ENCODE data around the gene HCST. TPM values are rescaled to one million over a fixed set of nuclear protein-coding genes. Genes with fewer than 3 reads are reported as not detected.
"Not testable (repeated sequence)": the region's sequence is repeated elsewhere in the genome, so short reads cannot be mapped to it uniquely, and the experiment has no call there.

HCST gene
- total RNA-seq, 1 donor from 2014 or later: 2.3 TPM

- peaks cover 51% of the 10 kb centered on the region for H3K36me3 ChIP-seq
- no peak for DNase-seq
- intact Hi-C loops (cut with micrococcal nuclease): loop anchor here (10.0 kb wide), 1 partner anchor 46 kb away; the partner anchor contains the start of gene LRFN3
- H3K27ac ChIP-seq (replicated peaks): no peak overlapping the region
- no peaks in the 10 kb centered on the region for H3K9me3 ChIP-seq (replicated peaks)
- no peak for TF ChIP-seq CTCF (IDR thresholded peaks at IDR 0.05; ENCODE audit: borderline replicate concordance)
- no peak overlapping the region for H3K4me3 ChIP-seq
- H3K27me3 ChIP-seq (ENCODE audit: low read depth): no peaks in the 10 kb centered on the region
- H3K4me1 ChIP-seq: no peaks in the 10 kb centered on the region
These were observed 13.9 kb upstream of the HCST start for GRCh38 chr19:35888398-35888797.

GRCh38 chr19:35889370-35890112 is 12.8 kb upstream of the HCST start:
- H3K9me3 ChIP-seq (replicated peaks): no peaks in the 10 kb centered on the region
- H3K4me1 ChIP-seq: no peaks in the 10 kb centered on the region
- TF ChIP-seq CTCF (IDR thresholded peaks at IDR 0.05; ENCODE audit: borderline replicate concordance): no peak
- no peaks in the 10 kb centered on the region for H3K27me3 ChIP-seq (ENCODE audit: low read depth)
- intact Hi-C loops (cut with micrococcal nuclease): loop anchor here (10.0 kb wide), 1 partner anchor 45 kb away; the partner anchor contains the start of gene LRFN3
- H3K36me3 ChIP-seq: peaks cover 62% of the 10 kb centered on the region
- no peak overlapping the region for H3K27ac ChIP-seq (replicated peaks)
- DNase-seq: no peak
- no peak overlapping the region for H3K4me3 ChIP-seq

- no peaks in the 10 kb centered on the region for H3K9me3 ChIP-seq (replicated peaks)
- intact Hi-C loops (cut with micrococcal nuclease): no loop called here
- no peaks in the 10 kb centered on the region for H3K4me1 ChIP-seq
- DNase-seq: no peak
- TF ChIP-seq CTCF (IDR thresholded peaks at IDR 0.05; ENCODE audit: borderline replicate concordance): no peak
- peaks cover 69% of the 10 kb centered on the region for H3K36me3 ChIP-seq
- no peak overlapping the region for H3K4me3 ChIP-seq
- H3K27ac ChIP-seq (replicated peaks): no peak overlapping the region
- H3K27me3 ChIP-seq (ENCODE audit: low read depth): no peaks in the 10 kb centered on the region
These were observed 12.1 kb upstream of the HCST start for GRCh38 chr19:35890113-35890650.

- H3K27ac ChIP-seq (replicated peaks); DNase-seq; intact Hi-C loops (cut with micrococcal nuclease): not testable (repeated sequence)
These were observed 10.5 kb upstream of the HCST start for GRCh38 chr19:35891819-35892218.

DNA sequence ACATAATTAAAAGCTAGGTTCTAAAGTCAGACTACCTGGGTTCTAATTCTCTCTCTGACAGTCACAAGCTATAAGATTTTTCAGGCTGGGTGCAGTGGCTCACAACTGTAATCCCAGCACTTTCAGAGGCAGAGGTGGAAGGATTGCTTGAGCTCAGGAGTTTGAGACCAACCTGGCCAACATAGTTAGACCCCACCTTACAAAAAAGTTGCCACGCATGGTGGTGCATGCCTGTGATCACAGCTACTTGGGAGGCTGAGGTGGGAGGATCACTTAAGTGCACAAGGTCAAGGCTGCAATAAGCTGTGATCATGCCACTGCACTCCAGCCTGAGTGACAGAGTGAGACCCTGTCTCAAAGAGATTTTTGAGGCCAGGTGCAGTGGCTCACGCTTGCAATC is 8.0 kb upstream of the HCST start:
- DNase-seq: no peak
- Histone ChIP-seq H3K9me3 (replicated peaks) (no peaks in the 10 kb centered on the region), H3K4me3 (no peak overlapping the region), H3K27ac (replicated peaks) (no peak overlapping the region), H3K27me3 (ENCODE audit: low read depth) (no peaks in the 10 kb centered on the region), H3K4me1 (peaks cover 19% of the 10 kb centered on the region), H3K36me3 (peaks cover 65% of the 10 kb centered on the region)
- intact Hi-C loops (cut with micrococcal nuclease): no loop called here
- TF ChIP-seq CTCF (IDR thresholded peaks at IDR 0.05; ENCODE audit: borderline replicate concordance): no peak

More at GRCh38 chr19:35891819-35892218, 10.5 kb upstream of the HCST start:
- not testable (repeated sequence) for H3K27me3 ChIP-seq (ENCODE audit: low read depth); H3K9me3 ChIP-seq (replicated peaks); H3K4me1 ChIP-seq; H3K4me3 ChIP-seq
- H3K36me3 ChIP-seq: peaks cover 85% of the 10 kb centered on the region
